Measurements from ENCODE around the gene OBSCN. TPM values are rescaled to one million over a fixed set of nuclear protein-coding genes. Genes with fewer than 3 reads are reported as not detected.

OBSCN gene
- total RNA-seq, 2 experiments from 2014 or later: 6.6 to 8.0 TPM

DNA sequence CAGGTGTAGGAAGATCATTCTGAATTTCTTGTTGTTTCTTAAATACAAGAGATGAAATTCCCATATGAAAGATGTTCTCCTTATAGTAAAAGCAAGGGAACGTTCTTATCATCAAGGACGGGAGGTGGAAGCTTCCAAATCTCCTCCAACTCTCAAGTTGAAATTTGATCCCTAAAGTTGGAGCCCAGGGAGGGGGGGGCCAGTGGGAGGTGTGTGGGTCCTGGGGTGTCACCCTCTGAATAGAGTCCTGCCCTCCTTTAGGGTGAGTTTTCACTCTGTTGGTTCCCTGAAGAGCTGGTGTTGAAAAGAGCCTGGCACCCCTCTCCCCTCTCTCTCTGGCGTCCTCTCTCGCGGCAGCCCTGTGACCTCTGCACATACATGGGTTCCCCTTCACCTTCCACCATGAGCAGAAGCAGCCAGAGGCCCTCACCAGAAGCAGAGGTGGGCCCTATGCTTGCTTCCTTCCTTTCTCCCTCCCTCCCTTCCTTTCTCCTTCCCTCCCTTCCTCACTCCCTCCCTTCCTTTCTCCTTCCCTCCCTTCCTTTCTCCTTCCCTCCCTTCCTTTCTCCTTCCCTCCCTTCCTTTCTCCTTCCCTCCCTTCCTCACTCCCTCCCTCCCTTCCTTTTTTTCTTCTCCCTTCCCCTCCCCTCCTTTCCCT, 218.8 kb downstream of the OBSCN start:
- Mint-ChIP-seq H3K9me3 (no peaks in the 10 kb centered on the region), H3K4me3 (no peak overlapping the region), H3K36me3 (ENCODE audit: low read depth) (no peaks in the 10 kb centered on the region), H3K4me1 (peaks cover 4% of the 10 kb centered on the region), H3K27ac (no peak overlapping the region), H3K27me3 (peaks cover 24% of the 10 kb centered on the region)
- POLR2A ChIA-PET: interaction anchor here (1.4 kb wide), 1 partner anchor 20 kb away, joined by 3 read pairs; the partner anchor contains the start of gene TRIM11
- CTCF ChIA-PET: no interaction called here
- DNase-seq: no peak

DNA sequence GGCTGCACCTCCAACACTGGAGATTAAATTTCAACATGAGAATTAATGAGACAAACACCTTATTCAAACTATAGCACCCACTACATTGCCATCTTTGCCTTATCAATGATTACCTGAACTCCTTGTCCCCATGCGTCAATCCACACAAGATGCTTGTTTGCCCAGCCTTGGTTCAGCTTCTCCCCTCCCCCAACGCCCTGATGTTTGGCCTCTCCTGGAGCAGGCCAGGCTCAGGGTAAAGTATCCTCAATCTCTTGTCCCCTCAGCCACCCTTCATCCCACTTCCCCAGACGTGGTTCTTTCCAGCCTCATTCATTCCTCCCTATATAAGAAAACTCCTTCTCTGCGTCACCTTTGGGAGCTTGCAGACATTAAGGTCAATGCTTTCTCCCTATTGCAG, 220.6 kb downstream of the OBSCN start:
- Mint-ChIP-seq H3K27ac (no peak overlapping the region), H3K4me1 (no peaks in the 10 kb centered on the region), H3K27me3 (peaks cover 34% of the 10 kb centered on the region), H3K36me3 (ENCODE audit: low read depth) (no peaks in the 10 kb centered on the region), H3K9me3 (no peaks in the 10 kb centered on the region), H3K4me3 (no peak overlapping the region)
- no peak for DNase-seq
- ChIA-PET POLR2A (no interaction called here), CTCF (no interaction called here)

Other genes with a start within 250 kb of the OBSCN start
- not detected for gene WNT3A, start 201.0 kb upstream of the OBSCN start, total RNA-seq
- gene ARF1, start 125.3 kb upstream of the OBSCN start, total RNA-seq: 100 to 1,000 TPM; 368 to 376 TPM
- 10 to 100 TPM; 17.8 to 18.9 TPM for gene C1orf35, start 104.7 kb upstream of the OBSCN start, total RNA-seq
- 10 to 100 TPM; 43.1 to 43.9 TPM for gene MRPL55, start 98.7 kb upstream of the OBSCN start, total RNA-seq
- gene GUK1, start 67.8 kb upstream of the OBSCN start, total RNA-seq: 100 to 1,000 TPM; 280 to 284 TPM
- gene GJC2, start 58.1 kb upstream of the OBSCN start, total RNA-seq: under 1 TPM; 0.38 to 0.55 TPM
- 1 to 10 TPM; 4.5 to 5.2 TPM for gene IBA57, start 42.2 kb upstream of the OBSCN start, total RNA-seq
- gene TRIM11, start 198.8 kb downstream of the OBSCN start, total RNA-seq: 10 to 100 TPM; 63.7 to 69.0 TPM
- gene TRIM17, start 208.8 kb downstream of the OBSCN start, total RNA-seq: 1 to 10 TPM; 2.8 to 3.8 TPM

Measured in activated CD4-positive, alpha-beta memory T cell treated with anti-CD3 and anti-CD28 coated beads, Interleukin-2, amount 10 ng/mL, durations not matched to agents 7 days and 5 days (primary cell).